ENCODE measurements around the gene ARL1. TPM values are rescaled to one million over a fixed set of nuclear protein-coding genes. Genes with fewer than 3 reads are reported as not detected.
"Not testable (repeated sequence)": the region's sequence is repeated elsewhere in the genome, so short reads cannot be mapped to it uniquely, and the experiment has no call there.

Gene ARL1
- total RNA-seq: 104 TPM
- long read RNA-seq, transcript ARL1-201 (6 exons, 3,241 nt): major isoform, 172 of 190 reads
- long read RNA-seq, transcript ARL1-203 (5 exons, 1,231 nt): minor isoform, 8 of 190 reads
- long read RNA-seq, partial matches to known transcripts: 0 of 190 reads
- long read RNA-seq, other reads (novel, unspliced or antisense): 9 of 190 reads

DNA sequence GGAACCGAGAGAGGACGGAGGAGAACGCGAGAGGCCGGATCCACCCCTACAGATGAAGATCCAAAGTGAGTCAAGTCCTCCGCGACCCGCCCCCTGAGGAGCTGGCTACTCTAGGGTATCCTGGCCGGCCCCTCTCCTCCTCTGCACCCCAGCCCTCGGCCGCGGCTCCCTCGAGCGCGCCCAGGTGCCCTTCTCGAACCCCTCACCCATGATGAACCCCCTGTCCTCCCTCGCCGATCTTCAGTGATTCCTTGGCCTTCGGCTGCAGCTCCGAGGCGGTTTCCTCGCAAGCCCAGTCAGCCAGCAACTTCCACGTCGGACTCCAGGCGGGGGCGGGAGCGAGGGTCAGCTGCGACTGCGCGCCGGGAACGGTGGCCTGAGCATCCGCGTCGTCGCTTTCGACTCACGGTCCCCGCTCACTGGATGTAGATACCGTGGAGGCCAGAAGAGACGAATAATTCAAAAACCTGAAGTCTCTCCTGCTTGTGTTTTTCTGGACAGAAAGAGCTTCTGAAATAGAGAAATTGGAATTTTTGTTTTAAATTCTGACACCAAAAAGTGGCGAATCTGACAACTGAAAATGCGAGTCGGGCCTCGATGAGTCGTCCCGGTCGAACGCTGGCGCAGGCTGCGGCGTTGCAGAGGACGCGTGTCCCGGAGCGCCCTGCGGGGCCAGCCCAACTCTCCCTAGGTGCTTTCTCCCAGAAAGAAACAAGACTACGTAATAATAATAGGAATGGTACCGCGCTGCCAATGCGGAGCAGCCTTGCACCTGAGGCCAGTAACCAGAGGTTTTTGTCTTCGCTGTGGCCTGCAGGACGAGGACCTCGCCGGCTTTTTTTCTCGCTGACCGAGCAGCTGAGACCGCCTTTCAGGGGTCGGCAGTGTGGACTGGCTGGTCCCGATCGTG is at the start of gene ARL1:
TSS of gene ARL1 (minus strand) at position 337 of the 910 bp plus-strand sequence. CDS start at position 210, 127 bp downstream.
- DNase-seq (peak; percentile 92), ATAC-seq (ENCODE audit: poor library complexity) (peak; percentile 98)
- intact Hi-C loops (cut with DNase I): no loop called here

DNA sequence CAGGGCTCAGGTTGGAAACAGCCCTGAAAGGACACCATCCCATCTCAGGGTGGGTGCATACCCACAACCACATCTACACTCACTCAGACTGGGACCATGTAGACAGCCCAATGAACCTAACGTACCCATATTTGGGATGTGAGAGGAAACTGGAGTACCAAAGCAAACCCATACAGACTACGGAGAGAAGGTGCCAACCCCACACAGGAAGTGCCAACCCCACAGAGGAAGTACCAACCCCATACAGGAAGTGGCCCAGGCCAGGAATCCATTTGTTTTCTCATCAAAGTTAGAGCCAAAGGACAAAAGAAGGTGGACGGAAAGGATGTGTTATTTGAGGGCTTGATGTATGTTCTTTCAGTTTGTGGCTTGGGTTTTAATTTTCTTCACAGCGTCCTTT is 48.1 kb upstream of the ARL1 start:
- no peak for ATAC-seq (ENCODE audit: poor library complexity)
- DNase-seq: no peak
- intact Hi-C loops (cut with DNase I): no loop called here

DNA sequence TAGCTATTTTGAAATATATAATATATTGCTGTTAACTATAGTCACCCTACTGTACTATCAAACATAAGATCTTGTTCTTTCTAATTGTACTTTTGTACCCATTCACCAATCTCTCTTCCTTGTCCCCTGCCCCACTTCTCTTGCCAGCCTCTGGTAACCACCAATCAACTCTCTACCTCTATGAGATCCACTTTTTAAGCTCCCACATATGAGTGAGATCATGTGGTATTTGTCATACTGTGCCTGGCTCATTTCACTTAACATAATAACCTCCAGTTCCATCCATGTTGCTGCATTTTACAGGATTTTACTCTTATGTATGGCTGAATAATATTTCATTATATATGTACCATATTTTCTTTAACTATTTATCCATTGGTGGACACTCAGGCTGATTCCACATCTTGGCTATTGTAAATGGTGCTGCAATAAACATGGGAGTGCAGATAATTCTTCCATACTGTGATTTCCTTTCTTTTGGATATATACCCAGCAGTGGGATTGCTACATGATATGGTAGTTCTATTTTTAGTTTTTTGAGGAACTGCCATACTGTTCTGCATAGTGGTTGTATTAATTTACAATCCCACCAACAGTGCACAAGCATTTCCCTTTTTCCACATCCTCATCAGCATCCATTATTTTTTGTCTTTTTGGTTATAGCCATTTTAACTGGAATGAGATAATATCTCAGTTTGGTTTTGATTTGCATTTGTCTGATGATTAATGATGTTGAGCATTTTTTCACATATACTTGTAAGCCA is 34.1 kb upstream of the ARL1 start:
- intact Hi-C loops (cut with DNase I): no loop called here
- ATAC-seq (ENCODE audit: poor library complexity) (no peak), DNase-seq (no peak)

DNA sequence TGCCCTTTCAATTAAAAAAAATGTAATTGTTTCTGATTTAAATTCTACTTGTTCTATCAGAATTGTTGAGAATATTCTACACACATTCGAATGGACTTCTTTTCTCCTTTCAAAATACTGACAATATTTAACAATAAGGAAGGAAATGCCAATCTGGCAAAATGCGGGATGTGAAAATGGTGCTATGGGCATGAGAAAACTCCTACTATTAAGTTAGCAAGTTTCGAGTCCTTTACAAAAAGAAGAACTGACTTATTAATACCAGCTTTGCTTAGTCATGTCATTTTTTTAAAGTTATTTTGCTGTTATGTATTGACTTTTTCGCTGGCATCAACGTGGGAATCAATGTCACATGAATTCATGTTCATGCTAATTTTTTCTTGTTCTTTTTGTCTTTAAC is 31.7 kb upstream of the ARL1 start:
- ATAC-seq (ENCODE audit: poor library complexity) (no peak), DNase-seq (no peak)
- intact Hi-C loops (cut with DNase I): no loop called here

DNA sequence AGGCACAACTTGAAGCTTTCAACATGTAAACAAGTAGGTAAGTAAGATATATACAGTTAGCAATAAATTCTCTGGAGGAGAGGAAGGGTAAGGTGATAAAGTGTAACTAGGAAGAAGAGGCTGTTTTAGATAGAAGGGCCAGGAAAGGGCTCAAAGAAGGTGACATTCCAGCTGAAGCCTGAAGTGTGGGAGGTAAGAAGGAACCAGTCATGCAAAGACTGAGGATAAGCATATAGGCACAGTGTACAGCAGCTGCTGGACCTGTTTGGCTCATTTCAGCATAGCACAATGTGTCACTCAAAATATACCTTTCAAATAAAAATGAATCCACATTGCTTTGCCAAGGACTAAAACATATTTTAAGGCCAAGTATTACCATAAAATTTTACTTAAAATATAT is 28.6 kb upstream of the ARL1 start:
- intact Hi-C loops (cut with DNase I): no loop called here
- DNase-seq: no peak
- no peak for ATAC-seq (ENCODE audit: poor library complexity)

DNA sequence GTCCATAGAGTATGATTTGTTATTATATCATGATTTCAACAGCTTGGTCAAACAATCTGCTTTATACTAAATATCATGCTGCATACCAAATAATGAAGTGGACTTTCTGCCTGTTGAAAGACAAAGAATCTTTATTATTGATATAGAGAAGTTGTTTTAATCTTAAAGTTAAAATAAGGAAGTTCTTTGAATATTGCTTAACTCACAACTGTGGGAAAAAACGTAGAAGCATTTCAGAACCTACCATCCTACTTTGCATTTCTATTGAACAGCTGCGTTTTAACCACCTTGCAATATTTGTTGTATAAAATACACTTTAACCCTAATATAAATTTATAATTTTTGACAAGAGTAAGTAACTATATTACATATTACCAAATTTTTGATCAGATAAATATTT is 22.9 kb upstream of the ARL1 start:
- no peak for ATAC-seq (ENCODE audit: poor library complexity)
- intact Hi-C loops (cut with DNase I): no loop called here
- DNase-seq: no peak

DNA sequence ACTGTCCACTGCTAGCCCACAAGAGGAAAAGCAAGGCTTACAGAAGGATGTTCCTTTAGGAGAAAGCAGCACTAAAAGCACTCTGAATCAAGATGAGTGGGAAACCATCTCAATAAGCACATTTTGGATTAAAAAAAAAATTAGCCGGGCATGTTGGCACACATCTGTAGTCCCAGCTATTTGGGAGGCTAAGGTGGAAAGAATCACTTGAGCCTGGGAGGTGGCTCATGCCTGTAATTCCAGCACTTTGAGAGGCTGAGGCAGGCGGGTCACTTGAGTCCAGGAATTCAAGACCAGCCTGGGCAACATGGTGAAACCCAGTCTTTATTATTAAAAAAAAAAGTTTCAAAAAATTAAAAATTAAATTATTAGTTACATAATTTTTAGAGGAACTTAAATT is 17.0 kb upstream of the ARL1 start:
- intact Hi-C loops (cut with DNase I): no loop called here
- no peak for ATAC-seq (ENCODE audit: poor library complexity)
- DNase-seq: no peak

DNA sequence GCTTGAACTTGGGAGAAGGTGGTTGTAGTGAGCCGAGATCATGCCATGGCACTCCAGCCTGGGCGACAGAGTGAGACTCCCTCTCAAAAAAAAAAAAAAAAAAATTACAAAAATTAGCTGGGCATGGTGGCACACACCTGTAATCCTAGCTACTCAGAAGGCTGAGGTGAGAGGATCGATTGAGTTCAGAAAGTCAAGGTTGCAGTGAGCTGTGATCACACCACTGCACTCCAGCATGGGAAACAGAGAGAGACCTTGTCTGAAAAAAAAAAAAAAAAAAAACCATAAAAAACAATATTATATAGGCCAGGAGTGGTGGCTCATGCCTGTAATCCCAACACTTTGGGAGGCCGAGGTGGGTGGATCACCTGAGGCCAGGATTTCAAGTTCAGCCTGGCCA is 14.5 kb upstream of the ARL1 start:
- ATAC-seq (ENCODE audit: poor library complexity); DNase-seq: not testable (repeated sequence)

DNA sequence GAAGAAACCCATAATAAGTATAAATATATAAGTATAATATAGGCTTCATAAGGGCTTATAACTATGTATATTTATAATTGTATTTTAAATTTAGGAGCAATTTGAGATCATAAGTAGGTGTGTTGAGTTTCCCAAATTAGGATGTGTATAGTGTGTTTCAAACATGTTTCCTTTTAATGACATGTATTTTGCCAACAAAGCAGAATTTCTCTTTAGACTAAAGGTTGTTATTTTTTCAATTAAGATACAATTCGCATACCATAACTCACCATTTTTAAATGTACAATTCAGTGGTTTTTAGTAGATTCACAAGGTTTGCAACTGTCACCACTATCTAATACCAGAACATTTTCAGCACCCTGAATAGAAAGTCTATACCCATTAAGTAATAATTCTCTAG is 7.7 kb upstream of the ARL1 start:
- intact Hi-C loops (cut with DNase I): loop anchor here (10.0 kb wide), 1 partner anchor 420 kb away; the partner anchor contains the start of gene GNPTAB
- ATAC-seq (ENCODE audit: poor library complexity) (no peak), DNase-seq (no peak)

More for the DNA sequence above, 14.5 kb upstream of the ARL1 start:
- intact Hi-C loops (cut with DNase I): not testable (repeated sequence)

DNA sequence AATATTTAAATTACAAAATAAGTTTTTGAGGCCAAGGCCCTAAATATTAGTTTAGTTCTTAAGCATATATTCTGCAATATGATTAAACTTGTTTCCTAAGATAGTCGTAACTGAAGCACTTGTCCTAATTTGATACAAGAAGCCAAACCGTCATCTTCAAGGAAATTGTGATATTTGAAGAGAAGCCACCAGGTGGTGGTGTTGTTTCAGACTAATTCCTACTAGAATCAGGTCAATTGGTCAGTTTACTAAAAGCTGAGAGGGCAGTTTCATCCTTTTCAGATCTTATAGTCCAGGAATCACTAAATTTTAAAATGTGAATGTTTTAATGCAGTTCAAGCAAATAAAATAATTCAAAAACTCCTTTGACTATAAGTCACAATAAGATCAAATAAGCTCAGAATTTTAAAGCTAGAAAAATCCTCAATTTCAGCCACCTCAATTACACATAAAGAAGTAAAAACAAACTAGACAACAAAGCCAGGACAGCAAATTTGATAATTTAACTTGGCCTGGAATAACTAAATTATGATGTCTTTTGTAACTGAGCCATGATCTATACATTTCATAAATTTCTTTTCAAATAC is 7.1 kb upstream of the ARL1 start:
- intact Hi-C loops (cut with DNase I): loop anchor here (10.0 kb wide), 1 partner anchor 420 kb away; the partner anchor contains the start of gene GNPTAB
- ATAC-seq (ENCODE audit: poor library complexity) (peak; percentile 52), DNase-seq (no peak)

DNA sequence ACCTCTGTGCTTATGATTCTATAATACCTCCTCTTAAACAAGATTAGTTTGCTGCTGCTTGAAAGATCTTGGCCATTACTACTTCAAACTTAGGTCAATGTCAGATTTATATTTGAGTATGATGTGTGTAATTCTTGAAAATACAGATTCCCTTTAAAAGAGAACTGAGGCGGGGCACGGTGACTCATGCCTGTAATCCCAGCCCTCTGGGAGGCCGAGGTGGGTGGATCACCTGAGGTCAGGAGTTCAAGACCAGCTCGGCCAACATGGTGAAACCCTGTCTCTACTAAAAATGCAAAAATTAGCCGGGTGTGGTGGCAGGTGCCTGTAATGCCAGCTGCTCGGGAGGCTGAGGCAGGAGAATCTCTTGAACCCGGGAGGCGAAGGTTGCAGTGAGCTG is 2.6 kb upstream of the ARL1 start:
- not testable (repeated sequence) for DNase-seq; ATAC-seq (ENCODE audit: poor library complexity)
- intact Hi-C loops (cut with DNase I): loop anchor here (10.0 kb wide), 1 partner anchor 425 kb away; the partner anchor contains the start of gene GNPTAB

DNA sequence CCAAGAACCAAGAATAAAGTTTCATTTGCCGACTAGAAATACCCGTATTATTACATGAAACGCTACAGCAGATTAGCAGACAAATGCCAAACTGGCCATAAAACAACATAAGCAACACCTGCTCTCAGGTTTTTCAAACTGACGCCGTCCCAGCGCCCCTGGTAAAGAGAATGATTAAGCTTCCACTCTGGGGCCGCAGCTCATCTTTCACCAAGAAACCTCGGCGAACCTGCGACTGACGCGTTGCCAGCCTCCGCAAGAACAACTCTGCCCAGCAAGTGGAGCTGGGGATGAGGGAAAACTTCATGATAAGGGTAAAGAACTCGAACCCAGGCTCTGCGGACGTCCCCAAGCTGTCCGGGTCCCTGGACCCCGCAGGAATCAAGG is 530 bp downstream of the ARL1 start:
- no peak for DNase-seq
- no peak for ATAC-seq (ENCODE audit: poor library complexity)
- intact Hi-C loops (cut with DNase I): no loop called here

DNA sequence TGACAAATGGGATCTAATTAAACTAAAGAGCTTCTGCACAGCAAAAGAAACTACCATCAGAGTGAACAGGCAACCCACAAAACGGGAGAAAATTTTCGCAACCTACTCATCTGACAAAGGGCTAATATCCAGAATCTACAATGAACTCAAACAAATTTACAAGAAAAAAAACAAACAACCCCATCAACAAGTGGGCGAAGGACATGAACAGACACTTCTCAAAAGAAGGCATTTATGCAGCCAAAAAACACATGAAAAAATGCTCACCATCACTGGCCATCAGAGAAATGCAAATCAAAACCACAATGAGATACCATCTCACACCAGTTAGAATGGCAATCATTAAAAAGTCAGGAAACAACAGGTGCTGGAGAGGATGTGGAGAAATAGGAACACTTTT is 16.4 kb downstream of the ARL1 start:
- DNase-seq; ATAC-seq (ENCODE audit: poor library complexity); intact Hi-C loops (cut with DNase I): not testable (repeated sequence)

DNA sequence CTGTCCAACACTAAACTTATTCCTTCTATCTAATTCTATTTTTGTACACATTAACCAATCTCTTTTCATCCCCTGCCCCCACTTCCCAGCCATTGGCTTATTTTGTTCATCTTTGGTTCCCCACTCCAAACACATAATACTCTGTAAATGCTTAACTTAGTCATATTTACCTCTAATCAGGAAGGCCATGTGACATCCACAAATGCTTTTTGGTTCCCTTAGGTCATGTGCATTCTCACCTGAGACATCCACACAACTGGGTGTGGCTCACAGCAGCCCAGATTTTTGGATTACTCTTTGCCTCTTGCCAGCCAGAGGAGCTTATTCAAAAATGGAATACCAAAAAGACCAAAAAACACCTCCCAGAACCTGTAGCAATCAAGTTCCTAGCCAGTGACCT is 28.4 kb downstream of the ARL1 start:
- ATAC-seq (ENCODE audit: poor library complexity): no peak
- intact Hi-C loops (cut with DNase I): no loop called here
- no peak for DNase-seq

DNA sequence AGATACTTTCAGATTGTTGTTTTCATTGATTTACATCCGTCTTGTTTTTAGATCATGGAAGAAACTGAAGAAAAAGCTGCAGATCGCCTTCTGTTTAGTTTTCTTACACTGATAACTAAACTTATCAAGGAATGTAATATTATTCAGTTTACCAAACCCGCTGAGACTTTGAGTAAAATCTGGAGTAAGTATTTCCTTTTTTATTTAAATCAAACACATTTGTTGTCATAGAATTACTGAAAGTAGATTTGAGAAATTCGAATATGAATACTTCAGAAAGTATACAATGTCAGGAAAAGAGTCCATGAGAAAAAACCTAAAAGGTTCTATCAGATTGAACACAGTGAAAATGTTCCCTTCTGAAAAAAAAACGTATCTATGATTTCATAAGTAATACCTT is 32.0 kb downstream of the ARL1 start:
- DNase-seq: no peak
- ATAC-seq (ENCODE audit: poor library complexity): no peak
- intact Hi-C loops (cut with DNase I): no loop called here

DNA sequence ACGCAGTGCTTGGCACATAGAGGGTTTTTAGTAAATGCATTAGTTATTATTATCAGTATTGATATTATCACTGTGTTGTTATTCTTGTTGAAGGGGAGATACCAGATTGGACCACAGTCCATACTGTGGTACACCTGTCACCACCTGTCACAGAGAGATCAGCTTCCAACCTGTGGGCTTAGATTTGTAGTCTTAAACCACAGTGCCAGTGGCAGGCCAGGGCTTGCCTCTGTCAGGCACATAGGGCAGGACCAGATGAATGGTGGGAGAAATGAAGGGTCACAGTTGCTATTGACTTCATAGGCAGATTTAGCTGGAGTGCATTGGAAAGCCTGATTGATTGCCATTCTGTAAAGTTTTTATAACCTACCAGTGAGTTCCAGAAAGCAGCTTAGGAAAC is 35.1 kb downstream of the ARL1 start:
- intact Hi-C loops (cut with DNase I): no loop called here
- ATAC-seq (ENCODE audit: poor library complexity) (no peak), DNase-seq (no peak)

DNA sequence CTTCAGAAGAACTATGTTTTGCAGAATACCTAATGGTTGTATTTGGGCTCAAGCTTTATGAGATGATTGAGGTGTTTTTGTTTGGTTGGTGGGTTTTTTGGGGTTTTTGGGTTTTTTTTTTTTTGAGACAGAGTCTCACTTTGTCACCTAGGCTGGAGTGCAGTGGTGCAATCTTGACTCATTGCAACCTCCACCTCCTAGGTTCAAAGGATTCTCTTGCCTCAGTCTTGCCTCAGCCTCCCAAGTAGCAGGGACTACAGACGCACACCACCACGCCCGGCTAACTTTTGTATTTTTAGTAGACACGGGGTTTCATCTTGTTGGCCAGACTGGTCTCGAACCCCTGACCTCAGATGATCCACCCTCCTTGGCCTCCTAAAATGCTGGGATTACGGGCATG is 39.6 kb downstream of the ARL1 start:
- ATAC-seq (ENCODE audit: poor library complexity) (no peak), DNase-seq (no peak)
- intact Hi-C loops (cut with DNase I): no loop called here

DNA sequence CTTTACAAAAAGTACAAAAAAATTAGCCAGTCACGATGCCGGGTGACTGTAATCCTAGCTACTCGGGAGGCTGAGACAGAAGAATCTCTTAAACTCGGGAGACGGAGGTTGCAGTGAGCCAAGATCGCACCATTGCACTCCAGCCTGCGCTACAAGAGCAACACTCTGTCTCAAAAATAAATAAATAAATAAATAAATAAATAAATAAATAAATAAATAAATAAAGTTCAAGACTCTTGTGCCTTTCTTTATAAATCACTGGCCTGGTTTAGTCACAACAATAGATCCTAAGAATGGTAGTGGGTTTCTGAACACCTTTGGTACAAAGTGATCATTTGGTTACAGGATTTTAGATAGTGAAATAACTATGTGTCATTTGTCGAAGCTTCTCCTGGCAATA is 46.1 kb downstream of the ARL1 start:
- ATAC-seq (ENCODE audit: poor library complexity): no peak
- intact Hi-C loops (cut with DNase I): no loop called here

DNA sequence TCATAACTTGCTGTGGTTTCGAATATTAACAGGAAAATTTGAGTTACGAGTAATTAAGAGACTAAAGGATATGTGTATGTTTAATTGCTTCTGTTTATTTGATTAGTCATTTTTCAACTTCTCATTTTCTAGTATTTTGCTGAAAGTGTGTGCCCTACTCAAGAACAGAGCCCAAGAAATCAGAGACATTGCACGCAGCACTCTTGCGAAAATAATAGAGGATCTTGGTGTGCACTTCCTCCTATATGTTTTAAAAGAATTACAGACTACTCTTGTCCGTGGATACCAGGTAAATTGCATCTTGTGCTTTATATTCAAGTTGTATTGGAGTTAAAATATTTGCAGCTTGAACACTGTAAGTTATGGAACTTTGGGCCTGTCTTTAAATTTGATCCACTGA is 50.8 kb downstream of the ARL1 start:
- DNase-seq: no peak
- intact Hi-C loops (cut with DNase I): no loop called here
- no peak for ATAC-seq (ENCODE audit: poor library complexity)

More for the DNA sequence above, 46.1 kb downstream of the ARL1 start:
- DNase-seq: no peak

Measured in Right ventricle myocardium superior (tissue), 1 donor.